ENCODE data around the gene ACBD5. TPM values are rescaled to one million over a fixed set of nuclear protein-coding genes. Genes with fewer than 3 reads are reported as not detected.
A peak's percentile ranks its signal among the peaks of the same experiment; 100 is the strongest.
"Not testable (repeated sequence)": the region's sequence is repeated elsewhere in the genome, so short reads cannot be mapped to it uniquely, and the experiment has no call there.

ACBD5 gene
- total RNA-seq, 1 donor from 2014 or later, result 27.4 TPM

- TF ChIP-seq CTCF (IDR thresholded peaks at IDR 0.05), result no peak
- Histone ChIP-seq H3K4me3 (no peak overlapping the region), H3K36me3 (peaks cover 75% of the 10 kb centered on the region), H3K27ac (no peak overlapping the region), H3K9me3 (no peaks in the 10 kb centered on the region), H3K4me1 (no peaks in the 10 kb centered on the region), H3K27me3 (no peaks in the 10 kb centered on the region)
- DNase-seq, result no peak
- intact Hi-C loops (cut with DNase I), result no loop called here
- ATAC-seq, result no peak
Observed at GRCh38 chr10:27169849-27170248, 70.7 kb downstream of the ACBD5 start.

DNA sequence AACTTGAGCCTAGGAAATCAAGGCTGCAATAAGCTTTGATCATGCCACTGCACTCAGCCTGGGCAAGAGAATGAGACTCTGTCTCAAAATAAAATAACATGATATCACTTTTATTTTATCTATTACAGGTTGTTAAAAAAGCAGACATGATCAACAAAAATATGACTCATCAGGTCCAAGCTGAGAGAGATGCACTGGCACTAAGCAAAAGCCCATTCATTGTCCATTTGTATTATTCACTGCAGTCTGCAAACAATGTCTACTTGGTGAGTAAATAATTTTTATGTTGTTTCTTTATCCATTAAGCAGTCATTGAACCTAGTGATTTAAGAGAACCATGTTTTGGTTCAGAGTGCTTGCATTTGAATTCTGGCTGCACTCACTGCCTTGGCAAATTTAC is 82.2 kb downstream of the ACBD5 start:
- Histone ChIP-seq H3K36me3 (peaks cover 49% of the 10 kb centered on the region), H3K4me1 (peaks cover 19% of the 10 kb centered on the region), H3K27ac (no peak overlapping the region), H3K4me3 (no peak overlapping the region), H3K9me3 (no peaks in the 10 kb centered on the region), H3K27me3 (no peaks in the 10 kb centered on the region)
- ATAC-seq (no peak), DNase-seq (no peak)
- no peak for TF ChIP-seq CTCF (IDR thresholded peaks at IDR 0.05)
- intact Hi-C loops (cut with DNase I), result no loop called here

DNA sequence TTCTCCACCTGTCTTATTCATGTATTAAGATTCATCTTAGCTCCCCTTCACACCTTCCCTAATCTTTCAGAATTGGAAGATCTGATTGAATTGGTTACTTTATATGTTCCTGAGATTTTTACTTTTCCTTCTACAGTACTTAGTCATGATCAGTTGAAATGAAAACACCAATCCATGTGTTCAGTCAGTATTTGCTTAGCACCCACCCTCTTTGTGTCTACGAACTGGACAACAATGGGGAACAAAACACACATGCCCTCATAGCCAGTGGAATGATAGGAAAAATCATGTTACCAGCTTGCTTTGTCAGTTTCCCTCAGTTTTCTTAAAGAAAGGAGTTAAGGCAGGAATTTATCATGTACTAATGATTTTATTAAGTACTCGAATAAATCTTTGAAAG is 83.4 kb downstream of the ACBD5 start:
- Histone ChIP-seq H3K27ac (no peak overlapping the region), H3K4me1 (peaks cover 29% of the 10 kb centered on the region), H3K36me3 (peaks cover 36% of the 10 kb centered on the region), H3K27me3 (no peaks in the 10 kb centered on the region), H3K4me3 (no peak overlapping the region), H3K9me3 (no peaks in the 10 kb centered on the region)
- intact Hi-C loops (cut with DNase I), result no loop called here
- no peak for TF ChIP-seq CTCF (IDR thresholded peaks at IDR 0.05)
- ATAC-seq, result no peak
- no peak for DNase-seq

DNA sequence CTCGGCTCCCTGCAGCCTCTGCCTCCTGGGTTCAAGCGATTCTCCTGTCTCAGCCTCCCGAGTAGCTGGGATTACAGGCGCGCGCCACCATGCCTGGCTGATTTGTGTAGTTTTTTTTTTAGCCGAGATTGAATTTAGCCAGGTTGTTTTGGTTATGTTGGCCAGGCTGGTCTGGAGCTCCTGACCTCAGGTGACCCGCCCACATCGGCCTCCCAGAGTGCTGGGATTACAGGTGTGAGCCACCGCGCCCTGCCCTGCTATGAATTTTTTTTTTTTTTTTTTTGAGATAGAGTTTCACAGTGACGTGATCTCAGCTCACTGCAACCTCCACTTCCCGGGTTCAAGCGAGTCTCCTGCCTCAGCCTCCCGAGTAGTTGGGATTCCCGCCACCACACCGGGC is 84.0 kb downstream of the ACBD5 start:
- Histone ChIP-seq H3K4me3 (peak overlapping the region; percentile 94), H3K27ac (peak overlapping the region; percentile 99), H3K4me1 (peaks cover 29% of the 10 kb centered on the region), H3K36me3 (peaks cover 30% of the 10 kb centered on the region)
- ATAC-seq; H3K27me3 ChIP-seq; H3K9me3 ChIP-seq; intact Hi-C loops (cut with DNase I): not testable (repeated sequence)
- DNase-seq, result peak; percentile 59

- Histone ChIP-seq H3K9me3 (no peaks in the 10 kb centered on the region), H3K4me3 (peak within 1 kb of the TSS; percentile 94), H3K27me3 (no peaks in the 10 kb centered on the region), H3K4me1 (peaks cover 34% of the 10 kb centered on the region), H3K27ac (peak within 1 kb of the TSS; percentile 99), H3K36me3 (peaks cover 17% of the 10 kb centered on the region)
- TF ChIP-seq CTCF (IDR thresholded peaks at IDR 0.05), result no peak
- ATAC-seq, result peak; percentile 96
- DNase-seq, result peak; percentile 96
- intact Hi-C loops (cut with DNase I), result no loop called here
Observed at GRCh38 chr10:27155066-27155754, 85.4 kb downstream of the ACBD5 start, which contains the start of gene MASTL. Gene MASTL (plus strand): TSS chr10:27155352. CDS start chr10:27155427, 75 bp downstream.

GRCh38 chr10:27153845-27154193 is 86.8 kb downstream of the ACBD5 start:
- Histone ChIP-seq H3K27ac (peak overlapping the region; percentile 99), H3K9me3 (no peaks in the 10 kb centered on the region), H3K4me1 (peaks cover 34% of the 10 kb centered on the region), H3K4me3 (peak overlapping the region; percentile 94), H3K27me3 (no peaks in the 10 kb centered on the region), H3K36me3 (peaks cover 3% of the 10 kb centered on the region)
- peak; percentile 1 for ATAC-seq
- no peak for DNase-seq
- TF ChIP-seq CTCF (IDR thresholded peaks at IDR 0.05), result no peak
- intact Hi-C loops (cut with DNase I), result no loop called here

Data from upper lobe of right lung (tissue), 1 donor.